Cardiac muscle cell (in vitro differentiated cells and primary cell): ENCODE data around the gene ECD. TPM values are rescaled to one million over a fixed set of nuclear protein-coding genes. Genes with fewer than 3 reads are reported as not detected.

ENCODE experiments used
- DNase-seq, 2 donors: peaks; one replicate each; pipeline versions ENCODE4 v3.0.0 to v3.0.0-alpha.2; 2010 to 2017; ENCODE audit warnings: low read depth in 1 of 2, low spot score in 1 of 2
- H3K27ac ChIP-seq: fragments of 200-600 bp; sonication (generic); 2 replicates; pipeline ENCODE4 v1.5.1; 2016
- H3K27me3 ChIP-seq: fragments of 200-600 bp; sonication (generic); 2 replicates; pipeline ENCODE4 v1.6.0; 2016; ENCODE audit warnings: control low read depth
- H3K36me3 ChIP-seq: fragments of 200-600 bp; sonication (generic); 2 replicates; pipeline ENCODE4 v1.5.1; 2016; ENCODE audit warnings: control low read depth
- H3K4me1 ChIP-seq: fragments of 200-600 bp; sonication (generic); 2 replicates; pipeline ENCODE4 v1.8.1; 2017; ENCODE audit warnings: low read depth, mild to moderate bottlenecking, mixed run types
- H3K4me3 ChIP-seq: fragments of 200-600 bp; sonication (generic); 2 replicates; pipeline ENCODE4 v1.5.1; 2016; ENCODE audit warnings: mild to moderate bottlenecking
- H3K9me3 ChIP-seq: fragments of 200-600 bp; sonication (generic); 2 replicates; pipeline ENCODE4 v1.5.1; 2017; ENCODE audit warnings: low read depth, mild to moderate bottlenecking, control low read depth
- CTCF ChIP-seq: IDR thresholded peaks from 2 replicates; pipeline ENCODE4 v1.5.1; 2012; ENCODE audit warnings: low read depth, mild to moderate bottlenecking, low read length
- polyA plus RNA-seq: library from polyadenylated mRNA; unstranded; fragments of >200 nt; fragmentation: Nextera tagmentation; extraction: Ambion mirVana; gene quantifications from 2 replicates; pipeline ENCODE4 v1.2.1, GENCODE V29; 2016
- total RNA-seq: library from RNA; depleted of rRNA; stranded (reverse); fragments of >200 nt; gene quantifications from 2 replicates; pipeline ENCODE4 v1.2.3, GENCODE V29; 2016

The ECD gene
- total RNA-seq (20.0 and 22.4 TPM in 2 replicates), polyA plus RNA-seq (21.8 and 34.0 TPM in 2 replicates)

- peak within 1 kb of the TSS; percentile 97 for H3K27ac ChIP-seq
- H3K4me3 ChIP-seq: peak within 1 kb of the TSS; percentile 72
- H3K9me3 ChIP-seq: no peaks in the 10 kb centered on the region
- H3K4me1 ChIP-seq: no peaks in the 10 kb centered on the region
- H3K27me3 ChIP-seq: no peaks in the 10 kb centered on the region
- peak; percentile 96 for DNase-seq
- no peaks in the 10 kb centered on the region for H3K36me3 ChIP-seq
- TF ChIP-seq CTCF: no peak
These were observed at the start of gene ECD, which contains the start of gene FAM149B1 for GRCh38 chr10:73167783-73168464. ECD (minus strand) TSS chr10:73168008; CDS start chr10:73163937, 4,071 bp downstream. FAM149B1 (plus strand) TSS chr10:73168119; CDS start chr10:73168340, 221 bp downstream.

GRCh38 chr10:73215749-73216148 lies 47.9 kb upstream of the ECD start:
- Histone ChIP-seq H3K4me1 (no peaks in the 10 kb centered on the region), H3K27me3 (no peaks in the 10 kb centered on the region), H3K9me3 (no peaks in the 10 kb centered on the region), H3K4me3 (no peak overlapping the region), H3K36me3 (peaks cover 19% of the 10 kb centered on the region), H3K27ac (no peak overlapping the region)
- TF ChIP-seq CTCF: no peak
- no peak for DNase-seq

GRCh38 chr10:73211106-73211811 lies 43.5 kb upstream of the ECD start:
- Histone ChIP-seq H3K9me3 (no peaks in the 10 kb centered on the region), H3K36me3 (peaks cover 6% of the 10 kb centered on the region), H3K27ac (no peak overlapping the region), H3K4me3 (no peak overlapping the region), H3K4me1 (no peaks in the 10 kb centered on the region), H3K27me3 (no peaks in the 10 kb centered on the region)
- TF ChIP-seq CTCF: no peak
- DNase-seq: no peak

- Histone ChIP-seq H3K4me3 (no peak overlapping the region), H3K27me3 (no peaks in the 10 kb centered on the region), H3K36me3 (peaks cover 6% of the 10 kb centered on the region), H3K27ac (no peak overlapping the region), H3K4me1 (no peaks in the 10 kb centered on the region), H3K9me3 (no peaks in the 10 kb centered on the region)
- no peak for DNase-seq
- no peak for TF ChIP-seq CTCF
These were observed 42.7 kb upstream of the ECD start for GRCh38 chr10:73210395-73211105.

- no peaks in the 10 kb centered on the region for H3K9me3 ChIP-seq
- H3K27me3 ChIP-seq: no peaks in the 10 kb centered on the region
- peak in 1 of 2 donors; percentile 34 for DNase-seq
- peaks cover 6% of the 10 kb centered on the region for H3K36me3 ChIP-seq
- TF ChIP-seq CTCF: no peak
- H3K27ac ChIP-seq: no peak overlapping the region
- no peaks in the 10 kb centered on the region for H3K4me1 ChIP-seq
- H3K4me3 ChIP-seq: no peak overlapping the region
These were observed 41.9 kb upstream of the ECD start for GRCh38 chr10:73209705-73210104.
